K562 (cell line): Measurements from ENCODE around the gene C19orf47.

Experiments
- ATF7 ChIP-seq: fragments of 450-650 bp; IDR thresholded peaks from 2 replicates; pipeline ENCODE4 v1.7.1; 2014; ENCODE audit warnings: mild to moderate bottlenecking, moderate library complexity
- HDAC2 ChIP-seq: fragments of 450-650 bp; IDR thresholded peaks from 2 replicates; pipeline ENCODE4 v1.6.1; 2016; ENCODE audit warnings: mild to moderate bottlenecking
- NBN ChIP-seq: fragments of 450-650 bp; IDR thresholded peaks from 2 replicates; pipeline ENCODE4 v1.6.1; 2016; ENCODE audit warnings: low read depth, mild to moderate bottlenecking
- NEUROD1 ChIP-seq: fragments of 150-350 bp; IDR thresholded peaks from 2 replicates; pipeline ENCODE4 v1.6.1; 2014; ENCODE audit warnings: borderline replicate concordance, low read length, low read depth; ENCODE audit not compliant: partially characterized antibody
- PRPF4 ChIP-seq: fragments of 200-400 bp; formaldehyde crosslinking; IDR thresholded peaks from one replicate; pipeline ENCODE4 v1.6.1; 2017; ENCODE audit warnings: low read length, low read depth, mild to moderate bottlenecking; ENCODE audit not compliant: insufficient read depth, poor library complexity, severe bottlenecking
- SNAPC5 ChIP-seq: fragments of 250-450 bp; sonication (Bioruptor Pico); IDR thresholded peaks from 2 replicates; pipeline ENCODE4 v1.8.0; 2021; ENCODE audit warnings: moderate library complexity, mild to moderate bottlenecking, inconsistent platforms
- TAF1 ChIP-seq: IDR thresholded peaks from 2 replicates; pipeline ENCODE4 v1.6.1; 2011; ENCODE audit warnings: mild to moderate bottlenecking, low read length, moderate library complexity; ENCODE audit not compliant: insufficient read depth, control insufficient read depth, severe bottlenecking; ENCODE audit errors: extremely low read depth
- ZC3H11A ChIP-seq: IDR thresholded peaks from 2 replicates; pipeline ENCODE4 v1.6.1; 2012; ENCODE audit warnings: low read depth, low read length, improper control_type of control experiment
- ZFP36 ChIP-seq: fragments of 150-350 bp; IDR thresholded peaks from 2 replicates; pipeline ENCODE4 v1.6.1; 2018; ENCODE audit warnings: low read length, low read depth; ENCODE audit not compliant: partially characterized antibody

- TF ChIP-seq TAF1 (no peak), SNAPC5 (CRISPR knock-in tag) (no peak), NEUROD1 (no peak), ATF7 (no peak), ZC3H11A (no peak), ZFP36 (peak; percentile 100), NBN (no peak), HDAC2 (peak; percentile 71), PRPF4 (no peak)
Measured at GRCh38 chr19:40370997-40371801, 23.0 kb upstream of the C19orf47 start.
